SU-DHL-6 (cell line): ENCODE measurements around the gene CPLX3.

Experiments
- H2AFZ ChIP-seq: fragments of 200-600 bp; sonication (generic); 2 replicates; pipeline ENCODE4 v1.6.1; 2014; ENCODE audit warnings: low read depth, mild to moderate bottlenecking, moderate library complexity, mixed read lengths, antibody characterized with exemption, low read length; ENCODE audit not compliant: severe bottlenecking
- H3F3A ChIP-seq: fragments of 200-600 bp; shearing (Covaris generic); 2 replicates; pipeline ENCODE4 v1.6.0; 2016; ENCODE audit warnings: antibody characterized with exemption, mild to moderate bottlenecking; ENCODE audit not compliant: insufficient read depth
- H3K27ac ChIP-seq: fragments of 200-600 bp; sonication (generic); 2 replicates; pipeline ENCODE4 v1.5.1; 2016; ENCODE audit warnings: low read depth, mild to moderate bottlenecking, low read length, moderate library complexity, mixed read lengths
- H3K27me3 ChIP-seq: fragments of 200-600 bp; sonication (generic), shearing (Covaris generic); 2 replicates; pipeline ENCODE4 v1.6.0; 2014; ENCODE audit warnings: mild to moderate bottlenecking, low read length
- H3K36me3 ChIP-seq: fragments of 200-600 bp; sonication (generic); 2 replicates; pipeline ENCODE4 v1.6.1; 2014; ENCODE audit warnings: mild to moderate bottlenecking, low read length, mixed read lengths
- H3K4me2 ChIP-seq: fragments of 300-600, 200-600 bp; shearing (Covaris generic), sonication (generic); 2 replicates; pipeline ENCODE4 v1.6.0; 2014; ENCODE audit warnings: low read length, low read depth, mild to moderate bottlenecking; ENCODE audit not compliant: poor library complexity, severe bottlenecking
- H3K4me3 ChIP-seq: fragments of 200-600 bp; sonication (generic); 2 replicates; pipeline ENCODE4 v1.5.1; 2014; ENCODE audit warnings: antibody characterized with exemption, low read length, mild to moderate bottlenecking, mixed read lengths; ENCODE audit not compliant: insufficient read depth, poor library complexity, severe bottlenecking
- H3K79me2 ChIP-seq: fragments of 200-600 bp; sonication (generic); 2 replicates; pipeline ENCODE4 v1.6.1; 2014; ENCODE audit warnings: mild to moderate bottlenecking, low read length, moderate library complexity; ENCODE audit not compliant: insufficient read depth
- H3K9ac ChIP-seq: fragments of 200-600 bp; sonication (generic); 2 replicates; pipeline ENCODE4 v1.7.0; 2014; ENCODE audit warnings: mild to moderate bottlenecking, low read length
- H3K9me2 ChIP-seq: fragments of 200-600 bp; sonication (generic); replicated peaks from 2 replicates; pipeline ENCODE4 v1.6.1; 2014; ENCODE audit warnings: low read length; ENCODE audit not compliant: insufficient read depth
- H3K9me3 ChIP-seq: fragments of 200-600 bp; sonication (generic); 2 replicates; pipeline ENCODE4 v1.6.1; 2014; ENCODE audit warnings: low read length, mixed read lengths; ENCODE audit not compliant: insufficient read depth
- H4K20me1 ChIP-seq: fragments of 200-600 bp; sonication (generic); 2 replicates; pipeline ENCODE4 v1.6.1; 2014; ENCODE audit warnings: low read depth, mild to moderate bottlenecking, antibody characterized with exemption, low read length, moderate library complexity, mixed read lengths
- CTCF ChIP-seq: fragments of 200-600 bp; sonication (generic); IDR thresholded peaks from one replicate; pipeline ENCODE4 v1.5.1; 2017; ENCODE audit warnings: antibody characterized with exemption, mild to moderate bottlenecking, low read length, moderate library complexity; ENCODE audit not compliant: insufficient read depth, poor library complexity, severe bottlenecking
- EZH2phosphoT487 ChIP-seq: fragments of 200-600 bp; sonication (generic), shearing (Covaris generic); conservative IDR thresholded peaks from 2 replicates; pipeline ENCODE4 v1.6.1; 2018; ENCODE audit warnings: mild to moderate bottlenecking, antibody characterized with exemption, low read length, moderate library complexity, mixed read lengths

The CPLX3 gene

GRCh38 chr15:74822233-74822632 lies 4.2 kb upstream of the CPLX3 start:
- Histone ChIP-seq H2AFZ (no peak overlapping the region), H3K9ac (no peak overlapping the region), H3K79me2 (no peaks in the 10 kb centered on the region), H3K9me3 (no peaks in the 10 kb centered on the region), H3K4me3 (no peak overlapping the region), H3K27me3 (no peaks in the 10 kb centered on the region), H3K9me2 (no peaks in the 10 kb centered on the region), H4K20me1 (no peaks in the 10 kb centered on the region), H3F3A (no peaks in the 10 kb centered on the region), H3K36me3 (no peaks in the 10 kb centered on the region), H3K27ac (no peak overlapping the region), H3K4me2 (no peak overlapping the region)
- TF ChIP-seq EZH2phosphoT487 (no peak), CTCF (no peak)

GRCh38 chr15:74823324-74823723 lies 3.1 kb upstream of the CPLX3 start:
- TF ChIP-seq EZH2phosphoT487 = no peak
- TF ChIP-seq CTCF = no peak
- Histone ChIP-seq H3K27me3 (no peaks in the 10 kb centered on the region), H2AFZ (no peak overlapping the region), H3K9ac (no peak overlapping the region), H4K20me1 (no peaks in the 10 kb centered on the region), H3K9me2 (no peaks in the 10 kb centered on the region), H3F3A (no peaks in the 10 kb centered on the region), H3K79me2 (no peaks in the 10 kb centered on the region), H3K4me3 (no peak overlapping the region), H3K36me3 (no peaks in the 10 kb centered on the region), H3K9me3 (no peaks in the 10 kb centered on the region), H3K4me2 (no peak overlapping the region), H3K27ac (no peak overlapping the region)

- Histone ChIP-seq H3K36me3 (no peaks in the 10 kb centered on the region), H3F3A (no peaks in the 10 kb centered on the region), H3K27ac (no peak overlapping the region), H3K9me3 (no peaks in the 10 kb centered on the region), H3K4me3 (no peak overlapping the region), H3K9ac (no peak overlapping the region), H4K20me1 (no peaks in the 10 kb centered on the region), H3K79me2 (no peaks in the 10 kb centered on the region), H3K27me3 (no peaks in the 10 kb centered on the region), H3K4me2 (no peak overlapping the region), H3K9me2 (no peaks in the 10 kb centered on the region), H2AFZ (no peak overlapping the region)
- no peak for TF ChIP-seq EZH2phosphoT487
- TF ChIP-seq CTCF = no peak
Measured at GRCh38 chr15:74824976-74825375, 1.5 kb upstream of the CPLX3 start.
